Measurements from ENCODE around the gene FCF1. TPM values are rescaled to one million over a fixed set of nuclear protein-coding genes. Genes with fewer than 3 reads are reported as not detected.

The FCF1 gene
- total and polyA plus RNA-seq, 2 of the 4 experiments (the other 2 are of a cell fraction) = 37.1 to 45.5 TPM

- Histone ChIP-seq H3K14ac (replicated peaks; ENCODE audit: low read depth, low read length) (no peak overlapping the region), H2BK15ac (ENCODE audit: low read depth, low read length) (no peak overlapping the region), H2BK120ac (ENCODE audit: low read depth, low read length) (no peak overlapping the region), H3K27me3 (ENCODE audit: control insufficient read depth, insufficient read depth, low read length) (no peaks in the 10 kb centered on the region), H3K23ac (ENCODE audit: low read depth, low read length) (no peak overlapping the region), H3K9me1 (ENCODE audit: insufficient read depth, low read length) (peaks cover 11% of the 10 kb centered on the region; the same call in 1 of the 2 replicates), H3K56ac (ENCODE audit: extremely low read depth, insufficient read depth, low read length) (no peak overlapping the region), H3K4ac (ENCODE audit: low read depth, low read length) (no peak overlapping the region), H3K4me2 (ENCODE audit: low read depth, low read length) (no peak overlapping the region), H3K79me1 (ENCODE audit: low read depth in 1 of 2, low read length in 2 of 2) (peaks cover 40 to 50% of the 10 kb centered on the region in 2 experiments), H4K91ac (ENCODE audit: insufficient read depth, low read depth, low read length) (no peak overlapping the region), H3K4me1 (ENCODE audit: control insufficient read depth, insufficient read depth, low read length) (peaks cover 4% of the 10 kb centered on the region; the same call in 1 of the 2 replicates), H3K9ac (ENCODE audit: low read depth, low read length) (no peak overlapping the region), H2BK20ac (ENCODE audit: low read depth, low read length) (no peak overlapping the region), H4K8ac (ENCODE audit: low read depth in 2 of 2, low read length in 2 of 2) (no peak overlapping the region), H4K5ac (ENCODE audit: low read depth, low read length) (no peak overlapping the region), H3K4me3 (ENCODE audit: insufficient read depth, low read depth, low read length) (no peak overlapping the region), H3K27ac (ENCODE audit: insufficient read depth, low read length) (no peak overlapping the region), H3K9me3 (ENCODE audit: control insufficient read depth, insufficient read depth, low read length) (no peaks in the 10 kb centered on the region), H3K36me3 (ENCODE audit: control insufficient read depth, insufficient read depth, low read length) (peaks cover 16% of the 10 kb centered on the region), H4K20me1 (ENCODE audit: insufficient read depth, low read length) (peaks cover 3% of the 10 kb centered on the region; the same call in 1 of the 2 replicates), H2AFZ (replicated peaks; ENCODE audit: low read length, poor library complexity) (no peak overlapping the region), H2AK9ac (replicated peaks; ENCODE audit: low read depth, low read length, poor library complexity) (no peak overlapping the region), H3K18ac (ENCODE audit: low read depth, low read length) (no peak overlapping the region), H2BK5ac (ENCODE audit: low read depth, low read length, poor library complexity, severe bottlenecking) (no peak overlapping the region), H2AK5ac (ENCODE audit: low read depth, low read length) (no peak overlapping the region)
- WGBS, 2 experiments (ENCODE audit: extremely low coverage in 2 of 2, insufficient read length in 1 of 2) = no CpG with 5 or more reads among the region's 2 CpGs
- ChIA-PET POLR2A (ENCODE audit: unreplicated experiment) (no interaction called here), CTCF (no interaction called here)
- DNase-seq = no peak
- ATAC-seq (ENCODE audit: low read depth) = no peak
- dilution Hi-C loops (cut with HindIII; ENCODE audit: low sequenced_read_pairs, unreplicated experiment) (no loop called here), in situ Hi-C loops (cut with MboI; ENCODE audit: low sequenced_read_pairs) (no loop called here), intact Hi-C loops (cut with micrococcal nuclease) (no loop called here)
- TF ChIP-seq SMC3 (IDR thresholded peaks at IDR 0.05; ENCODE audit: low read depth, low read length) (no peak), MAZ (IDR thresholded peaks at IDR 0.05; ENCODE audit: borderline replicate concordance, low read depth, low read length) (no peak), NFE2L2 (IDR thresholded peaks at IDR 0.05; ENCODE audit: low read depth, low read length) (no peak), ELK1 (IDR thresholded peaks at IDR 0.05; ENCODE audit: borderline replicate concordance, low read depth, low read length) (no peak), CHD1 (IDR thresholded peaks at IDR 0.05; ENCODE audit: low read depth, low read length) (no peak), RFX5 (IDR thresholded peaks at IDR 0.05; ENCODE audit: low read depth, low read length) (no peak), CEBPB (IDR thresholded peaks at IDR 0.05; ENCODE audit: low read depth, low read length) (0 out of 2 replicates have a peak, but pooled peaks have one; percentile 2), RAD21 (IDR thresholded peaks at IDR 0.05; ENCODE audit: low read length) (no peak), MXI1 (IDR thresholded peaks at IDR 0.05; ENCODE audit: borderline replicate concordance, low read depth, low read length) (no peak)
- BruUV-seq (replicated peaks) = no TSS peak
Observed at GRCh38 chr14:74691456-74691855, 21.5 kb upstream of the FCF1 start.
